Measurements from ENCODE around the gene PRSS21. TPM values are rescaled to one million over a fixed set of nuclear protein-coding genes. Genes with fewer than 3 reads are reported as not detected.

PRSS21 gene
- total RNA-seq, 1 donor from 2014 or later = not detected

DNA sequence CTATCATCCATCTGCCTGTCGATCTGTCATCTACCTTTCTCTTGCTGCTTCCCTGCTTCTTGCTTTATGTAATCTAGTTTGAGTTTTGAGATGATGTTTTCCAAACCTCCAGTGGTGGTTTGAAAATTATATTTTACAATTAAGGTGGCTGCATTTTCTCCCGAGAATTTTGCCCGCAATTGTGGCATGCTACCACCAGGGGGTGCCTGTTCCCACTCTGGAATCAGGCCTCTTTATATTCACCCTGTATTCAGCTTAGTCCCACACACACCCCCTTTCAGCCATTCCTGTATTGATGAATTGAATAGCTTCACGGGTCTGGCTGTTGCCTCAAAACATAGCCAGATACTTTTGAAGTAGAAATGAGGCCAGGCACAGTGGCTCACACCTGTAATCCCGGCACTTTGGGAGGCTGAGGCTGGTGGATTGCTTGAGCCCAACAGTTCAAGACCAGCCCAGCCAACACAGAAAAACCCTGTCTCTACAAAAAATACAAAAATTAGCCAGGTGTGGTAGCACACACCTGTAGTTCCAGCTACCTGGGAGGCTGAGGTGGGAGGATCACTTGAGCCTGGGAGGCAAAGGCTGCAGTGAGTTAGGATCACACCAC is 37.8 kb downstream of the PRSS21 start:
- Histone ChIP-seq H3K4me1 (ENCODE audit: control insufficient read depth in 3 of 3, insufficient read depth in 3 of 3, low read length in 3 of 3) (peaks cover 0 to 2% (median 0%) of the 10 kb centered on the region in 3 donors), H3K9ac (ENCODE audit: low read depth in 1 of 3, low read length in 3 of 3) (no peak overlapping the region), H3K4me3 (ENCODE audit: low read length in 3 of 3) (no peak overlapping the region), H3K36me3 (ENCODE audit: control insufficient read depth in 3 of 3, insufficient read depth in 3 of 3, low read length in 3 of 3) (no peaks in the 10 kb centered on the region), H3K27ac (ENCODE audit: low read depth, low read length) (no peak overlapping the region), H3K27me3 (ENCODE audit: control insufficient read depth in 3 of 3, insufficient read depth in 3 of 3, low read length in 3 of 3) (peaks cover 44 to 64% (median 59%) of the 10 kb centered on the region in 3 donors), H3K9me3 (ENCODE audit: control insufficient read depth in 3 of 3, low read length in 3 of 3) (peaks cover 0 to 7% (median 0%) of the 10 kb centered on the region in 3 donors)

DNA sequence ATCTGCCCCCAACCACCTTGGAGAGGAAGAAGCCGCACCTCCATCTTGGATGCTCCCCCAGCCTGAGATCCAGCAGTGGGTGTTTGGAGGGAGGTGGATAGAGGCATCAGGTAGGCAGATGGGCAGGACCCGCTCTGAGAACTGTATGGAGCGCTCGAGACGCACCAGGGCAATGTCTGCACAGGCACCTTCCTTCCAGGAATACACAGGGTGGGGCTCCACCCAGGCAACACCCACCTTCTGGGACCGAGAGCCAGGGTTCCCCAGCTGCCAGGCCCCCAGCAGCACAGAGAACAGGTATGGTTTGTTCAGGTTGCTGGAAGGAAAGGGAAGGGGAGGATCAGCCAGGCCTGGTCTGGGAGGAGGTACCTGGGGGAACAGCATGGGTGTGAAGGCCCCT is 38.5 kb downstream of the PRSS21 start:
- Histone ChIP-seq H3K9me3 (ENCODE audit: control insufficient read depth in 3 of 3, low read length in 3 of 3) (peaks cover 0 to 7% (median under 1%) of the 10 kb centered on the region in 3 donors), H3K9ac (ENCODE audit: low read depth in 1 of 3, low read length in 3 of 3) (no peak overlapping the region), H3K27me3 (ENCODE audit: control insufficient read depth in 3 of 3, insufficient read depth in 3 of 3, low read length in 3 of 3) (peaks cover 46 to 64% (median 54%) of the 10 kb centered on the region in 3 donors), H3K36me3 (ENCODE audit: control insufficient read depth in 3 of 3, insufficient read depth in 3 of 3, low read length in 3 of 3) (no peaks in the 10 kb centered on the region), H3K4me3 (ENCODE audit: low read length in 3 of 3) (no peak overlapping the region), H3K27ac (ENCODE audit: low read depth, low read length) (no peak overlapping the region), H3K4me1 (ENCODE audit: control insufficient read depth in 3 of 3, insufficient read depth in 3 of 3, low read length in 3 of 3) (peaks cover 0 to 2% (median 0%) of the 10 kb centered on the region in 3 donors)

DNA sequence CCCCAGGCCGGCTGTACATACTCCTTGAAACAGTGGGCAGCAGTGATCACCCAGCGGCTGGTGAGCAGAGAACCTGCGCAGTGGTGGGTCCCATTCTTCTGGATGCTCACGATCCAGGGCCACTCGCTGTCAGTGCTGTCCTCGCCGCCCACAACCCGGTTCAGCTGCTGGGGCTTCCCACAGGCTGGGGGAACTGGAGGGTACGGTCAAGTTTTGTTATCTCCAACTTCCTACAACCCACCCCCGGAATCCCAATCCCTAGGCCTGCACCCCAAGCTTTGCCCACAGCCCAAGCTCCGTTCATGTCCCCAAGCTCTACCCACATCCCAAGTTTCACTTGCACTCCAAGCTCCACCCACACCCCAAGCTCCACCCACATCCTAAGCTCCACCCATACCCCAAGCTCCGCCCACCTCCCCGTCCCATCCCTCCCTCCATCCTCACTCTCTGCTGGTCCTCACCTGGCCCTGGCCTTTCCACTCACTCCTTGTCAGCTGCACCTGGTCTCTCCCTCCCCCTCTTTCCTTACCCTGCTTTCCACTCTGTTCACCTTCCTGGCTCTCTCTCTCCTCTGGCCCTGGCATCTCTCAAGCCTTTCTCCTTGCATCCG is 39.1 kb downstream of the PRSS21 start:
- H3K4me3 ChIP-seq (ENCODE audit: low read length in 3 of 3) = no peak overlapping the region
- no peaks in the 10 kb centered on the region for H3K36me3 ChIP-seq (ENCODE audit: control insufficient read depth in 3 of 3, insufficient read depth in 3 of 3, low read length in 3 of 3)
- no peak overlapping the region for H3K27ac ChIP-seq (ENCODE audit: low read depth, low read length)
- H3K9me3 ChIP-seq (ENCODE audit: control insufficient read depth in 3 of 3, low read length in 3 of 3) = peaks cover 2 to 7% (median 5%) of the 10 kb centered on the region in 3 donors
- H3K4me1 ChIP-seq (ENCODE audit: control insufficient read depth in 3 of 3, insufficient read depth in 3 of 3, low read length in 3 of 3) = peaks cover 0 to 2% (median 0%) of the 10 kb centered on the region in 3 donors
- no peak overlapping the region for H3K9ac ChIP-seq (ENCODE audit: low read depth in 1 of 3, low read length in 3 of 3)
- peaks cover 49 to 68% (median 51%) of the 10 kb centered on the region in 3 donors for H3K27me3 ChIP-seq (ENCODE audit: control insufficient read depth in 3 of 3, insufficient read depth in 3 of 3, low read length in 3 of 3)

DNA sequence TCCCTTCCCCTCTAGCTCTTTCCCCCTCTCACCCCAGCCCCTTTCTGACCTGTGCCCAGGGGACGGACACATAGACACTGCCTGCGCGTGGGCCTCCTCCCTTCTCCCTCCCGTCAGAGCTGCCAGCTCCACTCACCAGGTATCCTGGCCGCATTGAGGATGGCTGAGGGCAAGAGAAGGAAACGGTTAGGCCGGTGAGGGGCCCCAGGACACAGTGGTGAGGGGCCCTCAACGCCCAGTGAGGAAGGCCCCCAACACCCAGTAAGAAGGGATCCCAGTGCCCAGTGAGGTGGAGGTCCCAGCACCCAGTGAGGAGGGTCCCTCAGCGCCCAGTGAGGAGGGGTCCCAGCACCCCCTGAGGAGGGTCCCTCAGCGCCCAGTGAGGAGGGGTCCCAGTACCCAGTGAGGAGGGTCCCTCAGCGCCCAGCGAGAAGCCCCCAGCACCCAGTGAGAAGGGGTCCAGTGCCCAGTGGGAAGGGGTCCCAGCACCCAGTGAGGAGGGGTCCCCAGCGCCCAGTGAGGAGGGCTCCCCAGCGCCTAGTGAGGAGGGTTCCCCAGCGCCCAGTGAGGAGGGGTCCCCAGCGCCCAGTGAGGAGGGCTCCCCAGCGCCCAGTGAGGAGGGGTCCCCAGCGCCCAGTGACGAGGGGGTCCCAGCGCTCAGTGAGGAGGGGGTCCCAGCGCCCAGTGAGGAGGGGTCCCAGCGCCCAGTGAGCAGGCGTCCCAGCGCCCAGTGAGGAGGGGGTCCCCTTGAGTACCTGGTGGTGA is 39.8 kb downstream of the PRSS21 start:
- H3K9me3 ChIP-seq (ENCODE audit: control insufficient read depth in 3 of 3, low read length in 3 of 3) = peaks cover 3 to 7% (median 5%) of the 10 kb centered on the region in 3 donors
- H3K4me1 ChIP-seq (ENCODE audit: control insufficient read depth in 3 of 3, insufficient read depth in 3 of 3, low read length in 3 of 3) = peaks cover 0 to 2% (median 0%) of the 10 kb centered on the region in 3 donors
- no peaks in the 10 kb centered on the region for H3K36me3 ChIP-seq (ENCODE audit: control insufficient read depth in 3 of 3, insufficient read depth in 3 of 3, low read length in 3 of 3)
- peaks cover 48 to 67% (median 49%) of the 10 kb centered on the region in 3 donors for H3K27me3 ChIP-seq (ENCODE audit: control insufficient read depth in 3 of 3, insufficient read depth in 3 of 3, low read length in 3 of 3)
- no peak overlapping the region for H3K4me3 ChIP-seq (ENCODE audit: low read length in 3 of 3)
- no peak overlapping the region for H3K9ac ChIP-seq (ENCODE audit: low read depth in 1 of 3, low read length in 3 of 3)
- H3K27ac ChIP-seq (ENCODE audit: low read depth, low read length) = no peak overlapping the region

DNA sequence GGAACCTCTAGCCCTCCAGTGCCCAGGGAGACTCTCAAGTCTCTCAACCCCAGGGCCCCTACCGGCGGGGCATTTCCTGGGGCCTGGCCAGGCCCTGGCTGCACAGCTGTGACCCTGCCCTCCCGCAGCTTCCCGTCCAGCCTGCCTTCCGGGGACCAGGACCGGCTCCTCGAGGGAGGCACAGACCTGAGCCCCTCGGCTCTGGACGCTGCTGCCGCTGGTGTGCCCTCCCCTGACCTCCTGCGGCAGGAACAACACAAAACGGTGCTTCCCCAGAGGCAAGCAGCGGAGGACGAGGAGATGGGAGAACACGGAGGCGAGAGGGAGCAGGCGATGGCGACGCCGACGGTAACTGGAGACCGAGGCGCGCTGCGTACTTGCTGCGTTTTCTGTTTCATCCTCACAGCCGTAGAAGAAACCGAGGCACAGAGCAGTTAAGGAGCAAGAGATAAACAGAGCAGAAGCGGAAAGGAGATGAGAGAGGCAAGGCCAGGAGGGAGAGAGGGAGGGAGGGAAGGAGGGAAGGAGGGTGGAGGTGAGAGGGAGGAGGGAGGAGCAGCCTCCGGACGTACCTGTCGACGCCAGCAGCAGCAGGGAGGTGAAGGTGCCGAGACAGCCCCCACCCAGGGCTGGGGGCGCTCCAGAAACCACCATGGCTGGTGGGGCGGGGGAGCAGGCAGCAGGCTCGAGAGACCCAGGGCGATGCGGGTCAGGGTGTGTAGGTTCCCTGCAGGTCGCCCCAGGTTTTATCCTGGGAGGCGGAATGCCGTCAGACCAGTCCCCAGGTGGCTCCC is 40.6 kb downstream of the PRSS21 start, which contains the start of gene PRSS22:
Gene PRSS22 (minus strand): TSS at position 720 of the 794 bp plus-strand sequence. CDS start 66 bp downstream, at position 654.
- Histone ChIP-seq H3K36me3 (ENCODE audit: control insufficient read depth in 3 of 3, insufficient read depth in 3 of 3, low read length in 3 of 3) (no peaks in the 10 kb centered on the region), H3K9ac (ENCODE audit: low read depth in 1 of 3, low read length in 3 of 3) (no peak within 1 kb of the TSS), H3K4me3 (ENCODE audit: low read length in 3 of 3) (no peak within 1 kb of the TSS), H3K4me1 (ENCODE audit: control insufficient read depth in 3 of 3, insufficient read depth in 3 of 3, low read length in 3 of 3) (peaks cover 0 to 2% (median 0%) of the 10 kb centered on the region in 3 donors), H3K9me3 (ENCODE audit: control insufficient read depth in 3 of 3, low read length in 3 of 3) (peaks cover 3 to 7% (median 5%) of the 10 kb centered on the region in 3 donors), H3K27me3 (ENCODE audit: control insufficient read depth in 3 of 3, insufficient read depth in 3 of 3, low read length in 3 of 3) (peaks cover 42 to 61% (median 42%) of the 10 kb centered on the region in 3 donors), H3K27ac (ENCODE audit: low read depth, low read length) (no peak within 1 kb of the TSS)

DNA sequence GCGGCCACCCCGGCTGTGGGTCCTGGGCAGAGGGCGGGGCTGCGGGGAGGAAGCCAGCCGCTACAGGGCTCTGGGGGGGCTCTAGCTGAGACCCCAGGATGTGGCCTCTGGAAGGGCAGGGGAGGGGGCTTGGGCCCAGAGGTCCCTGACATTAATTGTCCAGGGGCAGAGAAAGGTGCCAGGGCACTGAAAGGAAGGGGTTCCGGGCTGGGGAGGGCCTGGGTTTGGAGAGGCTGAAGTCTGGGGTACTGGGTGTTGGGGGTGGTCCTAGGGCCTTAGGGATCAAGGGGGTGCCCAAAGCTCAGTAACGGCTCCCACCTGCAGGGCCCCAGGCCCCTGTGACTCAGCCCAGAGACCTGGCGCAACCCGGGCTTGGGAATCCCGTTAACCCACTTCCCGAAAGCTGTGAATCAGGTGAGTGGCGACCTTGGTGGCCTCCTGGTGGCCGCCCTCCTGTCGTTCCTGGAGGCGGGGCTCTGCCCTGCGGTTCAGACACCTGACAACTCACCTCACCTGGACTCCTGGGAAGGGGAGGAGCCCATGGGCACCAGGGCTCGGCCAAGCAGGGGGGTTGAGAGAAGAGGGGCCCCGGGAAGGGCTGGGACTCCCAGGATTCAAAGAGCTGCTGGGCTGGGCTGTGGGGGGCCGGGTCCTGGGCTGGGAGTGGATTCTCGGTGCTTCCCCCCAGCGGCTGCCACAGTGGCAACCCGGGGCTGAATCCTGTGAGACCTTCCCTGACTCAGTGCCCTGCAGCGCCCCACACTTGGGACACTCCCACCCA is 41.4 kb downstream of the PRSS21 start:
- Histone ChIP-seq H3K4me3 (ENCODE audit: low read length in 3 of 3) (no peak overlapping the region), H3K27me3 (ENCODE audit: control insufficient read depth in 3 of 3, insufficient read depth in 3 of 3, low read length in 3 of 3) (peaks cover 37 to 56% (median 42%) of the 10 kb centered on the region in 3 donors), H3K27ac (ENCODE audit: low read depth, low read length) (no peak overlapping the region), H3K9ac (ENCODE audit: low read depth in 1 of 3, low read length in 3 of 3) (no peak overlapping the region), H3K9me3 (ENCODE audit: control insufficient read depth in 3 of 3, low read length in 3 of 3) (peaks cover 3 to 7% (median 5%) of the 10 kb centered on the region in 3 donors), H3K36me3 (ENCODE audit: control insufficient read depth in 3 of 3, insufficient read depth in 3 of 3, low read length in 3 of 3) (no peaks in the 10 kb centered on the region), H3K4me1 (ENCODE audit: control insufficient read depth in 3 of 3, insufficient read depth in 3 of 3, low read length in 3 of 3) (peaks cover 0 to 2% (median 0%) of the 10 kb centered on the region in 3 donors)

DNA sequence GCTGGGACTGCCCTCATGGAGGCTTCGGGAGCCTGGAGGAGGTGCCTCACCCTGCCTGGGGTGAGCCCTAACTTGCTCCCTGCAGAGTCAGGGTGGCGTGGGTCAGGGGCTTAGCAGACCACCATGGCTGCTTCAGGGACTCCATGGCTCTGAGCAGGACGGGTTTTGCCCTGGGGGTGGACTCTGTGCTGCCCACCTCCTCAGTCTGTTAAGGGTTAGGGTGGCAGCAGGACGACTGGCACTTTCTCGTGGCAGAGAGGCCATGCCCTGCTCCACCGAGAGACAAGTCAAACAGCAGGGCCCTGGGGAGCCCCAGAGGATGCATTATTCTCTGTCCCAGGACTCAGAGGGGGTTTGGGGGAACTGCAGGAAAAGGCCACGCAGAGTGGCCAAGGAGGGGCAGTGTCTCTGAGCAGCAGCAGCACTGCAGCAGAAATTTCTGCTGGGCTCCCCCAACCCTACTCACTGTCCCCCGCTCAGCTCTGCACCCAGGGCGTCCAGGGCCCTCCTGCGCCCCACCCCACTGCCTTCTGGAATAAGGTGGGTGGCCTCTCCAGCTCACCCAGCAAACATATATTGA is 42.7 kb downstream of the PRSS21 start:
- Histone ChIP-seq H3K27ac (ENCODE audit: low read depth, low read length) (no peak overlapping the region), H3K4me1 (ENCODE audit: control insufficient read depth in 3 of 3, insufficient read depth in 3 of 3, low read length in 3 of 3) (peaks cover 0 to 2% (median 0%) of the 10 kb centered on the region in 3 donors), H3K4me3 (ENCODE audit: low read length in 3 of 3) (no peak overlapping the region), H3K9me3 (ENCODE audit: control insufficient read depth in 3 of 3, low read length in 3 of 3) (peaks cover 0 to 5% (median 3%) of the 10 kb centered on the region in 3 donors), H3K27me3 (ENCODE audit: control insufficient read depth in 3 of 3, insufficient read depth in 3 of 3, low read length in 3 of 3) (peaks cover 33 to 47% (median 42%) of the 10 kb centered on the region in 3 donors), H3K36me3 (ENCODE audit: control insufficient read depth in 3 of 3, insufficient read depth in 3 of 3, low read length in 3 of 3) (no peaks in the 10 kb centered on the region), H3K9ac (ENCODE audit: low read depth in 1 of 3, low read length in 3 of 3) (no peak overlapping the region)

DNA sequence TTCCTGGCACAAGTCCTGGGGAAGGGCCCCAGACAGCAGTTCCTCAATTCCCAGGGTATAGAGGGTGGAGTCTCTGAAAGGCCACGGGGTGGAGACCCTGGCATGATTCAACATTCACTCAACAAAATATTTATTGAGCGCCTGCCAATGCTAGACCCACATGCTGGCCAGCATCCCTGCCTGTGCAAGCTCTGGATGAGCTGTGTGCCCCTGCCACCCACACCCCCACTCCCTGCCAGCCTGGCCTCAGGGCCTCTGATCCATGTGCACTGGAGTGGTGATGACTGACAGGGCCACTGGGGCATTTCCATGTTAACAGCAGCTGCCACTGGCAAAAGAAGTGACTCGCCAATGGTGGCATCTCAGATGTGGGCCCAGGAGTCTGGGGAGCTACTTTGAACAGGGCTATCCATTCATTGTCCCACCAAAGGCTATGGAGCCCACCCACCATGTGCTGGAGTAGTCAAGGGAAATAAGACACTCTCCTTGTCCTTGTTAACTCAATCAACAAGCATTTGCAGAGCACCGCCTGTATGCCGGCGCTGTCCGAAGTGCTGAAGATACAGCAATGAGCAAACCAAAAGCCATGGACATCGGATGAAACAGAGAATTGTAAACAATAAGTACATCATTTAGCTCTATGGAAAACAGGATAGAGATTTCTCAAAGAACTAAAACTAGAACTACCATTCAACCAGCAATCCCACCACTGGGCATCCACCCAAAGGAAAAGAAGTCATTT is 44.0 kb downstream of the PRSS21 start:
- peaks cover 33 to 45% (median 39%) of the 10 kb centered on the region in 3 donors for H3K27me3 ChIP-seq (ENCODE audit: control insufficient read depth in 3 of 3, insufficient read depth in 3 of 3, low read length in 3 of 3)

More for the DNA sequence above, 44.0 kb downstream of the PRSS21 start:
- no peak overlapping the region for H3K27ac ChIP-seq (ENCODE audit: low read depth, low read length)
- H3K9me3 ChIP-seq (ENCODE audit: control insufficient read depth in 3 of 3, low read length in 3 of 3) = peaks cover 0 to 5% (median 3%) of the 10 kb centered on the region in 3 donors
- no peak overlapping the region for H3K9ac ChIP-seq (ENCODE audit: low read depth in 1 of 3, low read length in 3 of 3)
- no peaks in the 10 kb centered on the region for H3K36me3 ChIP-seq (ENCODE audit: control insufficient read depth in 3 of 3, insufficient read depth in 3 of 3, low read length in 3 of 3)
- H3K4me3 ChIP-seq (ENCODE audit: low read length in 3 of 3) = no peak overlapping the region
- peaks cover 0 to 2% (median 0%) of the 10 kb centered on the region in 3 donors for H3K4me1 ChIP-seq (ENCODE audit: control insufficient read depth in 3 of 3, insufficient read depth in 3 of 3, low read length in 3 of 3)

Measured in skeletal muscle tissue (tissue), 4 donors.